Measurements from ENCODE around the gene SOX5.
"Not testable (repeated sequence)": the region's sequence is repeated elsewhere in the genome, so short reads cannot be mapped to it uniquely, and the experiment has no call there.

The SOX5 gene

GRCh38 chr12:23753628-23754365, 195.7 kb downstream of the SOX5 start:
- ATAC-seq: no peak

GRCh38 chr12:23752245-23752644, 197.2 kb downstream of the SOX5 start:
- ATAC-seq: no peak

DNA sequence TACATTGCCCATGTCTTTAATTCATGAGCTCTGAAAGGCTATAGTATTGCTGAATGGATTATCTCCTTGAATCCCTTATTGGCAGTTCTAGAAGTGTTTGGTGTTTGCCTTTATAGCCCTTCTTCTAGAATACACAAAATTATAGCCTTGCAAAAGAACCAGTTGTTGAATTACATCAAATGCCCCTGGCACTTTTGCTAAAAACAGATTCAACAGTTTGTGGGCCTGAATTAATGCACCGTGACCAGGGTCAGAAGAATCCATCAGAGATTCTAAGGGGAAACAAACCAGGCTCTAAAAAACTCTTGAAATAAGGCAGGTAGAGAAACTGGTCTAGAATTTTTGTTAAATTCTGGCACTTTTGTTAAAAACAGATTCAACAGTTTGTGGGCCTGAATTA, 197.8 kb downstream of the SOX5 start:
- ATAC-seq: no peak

DNA sequence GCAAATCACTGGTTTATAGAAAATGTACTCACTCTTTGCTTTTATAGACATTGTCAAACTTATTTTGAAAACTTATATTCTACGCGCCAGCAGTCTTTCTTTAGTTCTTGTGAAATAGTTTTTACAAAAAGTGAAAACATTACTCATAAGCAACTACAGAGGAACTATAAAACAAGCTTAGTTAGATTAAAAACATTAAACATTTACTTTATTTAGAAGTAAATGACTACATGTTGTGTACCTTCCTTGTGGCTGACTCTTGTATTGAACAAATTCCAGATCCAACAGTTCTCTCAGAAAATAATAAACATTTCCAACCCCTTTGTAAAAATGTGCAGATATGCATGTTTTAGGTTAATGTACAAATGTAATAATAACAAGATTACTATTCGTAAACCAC, 198.5 kb downstream of the SOX5 start:
- ATAC-seq: no peak

DNA sequence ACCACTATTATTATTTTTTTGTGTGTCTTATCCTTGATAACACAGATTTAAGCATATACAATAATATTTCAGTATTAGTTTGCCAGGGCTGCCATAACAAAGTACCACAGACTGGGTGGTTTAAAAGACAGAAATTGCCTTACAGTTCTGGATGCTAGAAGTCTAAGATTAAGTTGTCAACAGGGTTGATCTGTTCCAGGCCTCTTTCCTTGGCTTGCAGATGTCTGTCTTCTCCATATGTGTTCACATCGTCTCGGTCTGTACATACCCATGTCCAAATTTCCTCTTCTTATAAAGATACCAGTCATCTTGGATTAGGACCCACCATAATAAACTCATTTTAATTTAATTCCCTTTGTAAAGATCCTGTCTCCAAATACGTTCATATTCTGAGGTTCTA, 204.8 kb downstream of the SOX5 start:
- ATAC-seq: no peak

- no peak for ATAC-seq
These were observed 206.9 kb downstream of the SOX5 start for GRCh38 chr12:23742574-23742973.

- no peak for ATAC-seq
These were observed 218.0 kb downstream of the SOX5 start for GRCh38 chr12:23731493-23731892.

DNA sequence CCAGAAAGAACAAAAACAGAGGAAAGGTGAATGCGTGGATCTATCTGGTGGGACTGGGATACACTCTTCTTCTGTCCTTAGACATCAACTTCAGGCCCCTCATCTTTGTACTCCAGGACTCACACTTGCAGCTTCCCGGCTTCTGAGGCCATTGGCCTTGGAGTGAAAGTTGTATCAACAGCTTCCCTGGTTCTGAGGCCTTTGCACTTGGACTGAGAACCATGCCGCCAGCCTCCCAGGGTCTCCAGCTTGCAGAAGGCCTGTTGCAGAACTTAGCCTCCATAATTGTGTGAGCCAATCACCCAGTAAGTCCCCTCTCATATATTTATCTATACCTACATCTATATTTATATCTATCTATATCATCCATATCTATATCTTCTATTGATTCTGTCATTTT, 218.4 kb downstream of the SOX5 start:
- no peak for ATAC-seq

DNA sequence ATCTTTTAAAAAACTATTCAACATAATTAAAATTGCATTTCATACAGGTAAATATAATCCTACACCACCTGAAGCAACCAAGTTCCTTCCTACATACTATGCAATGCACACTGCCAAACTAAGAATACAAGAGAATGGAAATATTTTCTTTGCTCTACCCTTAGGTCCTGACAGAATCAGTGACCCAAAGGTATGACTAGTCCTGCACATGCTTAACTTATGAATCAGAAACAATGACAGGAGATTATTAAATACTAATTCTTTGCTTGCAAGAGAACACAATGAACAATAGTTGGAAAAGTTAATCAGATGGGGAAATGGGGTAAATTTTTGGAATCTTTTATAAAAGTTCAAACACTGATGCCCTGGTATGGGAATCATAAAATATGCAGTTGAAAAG, 220.1 kb downstream of the SOX5 start:
- ATAC-seq: no peak

- no peak for ATAC-seq
These were observed 222.8 kb downstream of the SOX5 start for GRCh38 chr12:23726646-23727045.

- no peak for ATAC-seq
These were observed 226.8 kb downstream of the SOX5 start for GRCh38 chr12:23722655-23723054.

DNA sequence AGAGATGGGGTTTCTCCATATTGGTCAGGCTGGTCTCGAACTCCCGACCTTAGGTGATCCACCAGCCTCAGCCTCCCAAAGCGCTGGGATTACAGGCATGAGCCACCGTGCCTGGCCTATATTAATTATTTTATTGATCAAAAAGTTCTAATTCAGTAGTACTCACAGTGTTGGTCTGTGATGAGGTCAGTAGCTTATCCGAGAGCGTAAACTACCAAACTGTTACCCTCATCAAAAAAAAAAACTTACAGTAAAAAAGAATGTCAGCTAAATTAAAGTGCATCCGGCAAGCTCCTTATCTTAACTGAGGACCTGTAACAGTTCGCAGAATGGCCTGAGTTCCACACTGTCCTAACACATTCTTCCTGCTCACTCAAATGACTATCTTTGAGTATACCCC, 228.2 kb downstream of the SOX5 start:
- no peak for ATAC-seq

DNA sequence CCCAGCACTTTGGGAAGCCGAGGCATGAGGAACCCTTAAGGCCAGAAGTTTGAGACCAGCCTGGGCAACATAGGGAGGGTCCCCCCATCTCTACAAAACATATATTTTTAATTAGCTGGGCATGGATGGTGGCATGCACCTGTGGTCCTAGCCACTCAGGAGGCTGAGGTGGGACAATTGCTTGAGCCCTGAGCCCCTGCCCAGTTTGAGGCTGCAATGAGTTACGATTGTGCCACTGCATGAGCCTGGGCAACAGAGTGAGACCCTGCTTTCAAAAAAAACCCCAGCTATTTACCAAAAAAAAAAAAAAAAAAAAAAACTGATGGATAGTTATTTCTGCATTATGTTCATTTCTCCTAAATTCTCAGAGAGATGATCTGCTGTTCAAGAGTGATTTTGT, 230.0 kb downstream of the SOX5 start:
- ATAC-seq: no peak

- ATAC-seq: not testable (repeated sequence)
These were observed 239.1 kb downstream of the SOX5 start for GRCh38 chr12:23710361-23710760.

DNA sequence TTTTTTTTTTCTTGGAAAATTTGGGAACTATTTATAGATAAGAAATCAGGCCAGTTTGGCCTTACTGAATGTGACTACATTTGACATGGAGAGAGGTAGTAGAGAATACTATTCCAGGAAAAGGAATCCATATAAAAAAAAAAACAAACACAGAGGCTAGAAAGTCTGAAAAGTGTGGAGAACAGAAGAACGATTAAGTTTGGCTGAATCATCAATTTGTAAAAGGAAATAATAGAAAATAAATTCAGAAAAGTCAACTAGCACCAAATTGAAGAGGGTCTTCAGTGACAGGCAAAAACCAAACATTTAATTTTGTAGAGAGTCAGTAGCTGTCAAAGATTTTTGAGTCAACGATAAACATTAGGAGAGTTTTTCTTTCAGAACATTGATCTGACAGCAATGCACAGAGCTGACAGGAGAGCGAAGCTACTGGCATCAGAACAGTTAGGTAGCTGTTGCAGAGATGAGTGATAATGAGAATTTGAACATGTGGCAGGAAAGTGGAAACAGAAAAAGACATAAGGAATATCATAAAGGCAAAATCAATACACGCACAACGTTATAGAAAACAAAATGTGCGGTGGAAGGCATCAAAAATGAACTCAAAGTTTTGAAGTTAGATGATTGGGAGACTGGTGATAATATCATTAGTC, 241.2 kb downstream of the SOX5 start:
- ATAC-seq: no peak

DNA sequence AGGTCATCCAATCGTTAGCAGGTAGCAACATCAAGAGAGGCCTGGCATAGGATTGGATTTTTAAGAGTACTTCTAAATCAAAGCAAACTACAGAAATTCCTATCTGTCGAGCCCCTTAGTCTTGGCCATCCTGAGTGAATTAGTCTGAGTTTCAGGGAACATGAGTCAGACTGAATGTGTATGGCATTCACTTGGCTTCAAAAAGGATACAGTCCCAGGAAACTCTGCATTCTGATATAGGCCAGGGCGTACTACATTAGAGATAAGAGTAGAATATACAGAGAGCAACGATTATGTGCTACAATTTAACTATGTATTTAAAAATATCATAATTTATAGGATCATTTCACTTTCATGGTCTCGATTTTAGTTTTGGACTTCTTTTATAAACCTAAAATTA, 242.2 kb downstream of the SOX5 start:
- no peak for ATAC-seq

- no peak for ATAC-seq
These were observed 244.2 kb downstream of the SOX5 start for GRCh38 chr12:23704992-23705943.

- ATAC-seq: no peak
These were observed 246.4 kb downstream of the SOX5 start for GRCh38 chr12:23703051-23703450.

DNA sequence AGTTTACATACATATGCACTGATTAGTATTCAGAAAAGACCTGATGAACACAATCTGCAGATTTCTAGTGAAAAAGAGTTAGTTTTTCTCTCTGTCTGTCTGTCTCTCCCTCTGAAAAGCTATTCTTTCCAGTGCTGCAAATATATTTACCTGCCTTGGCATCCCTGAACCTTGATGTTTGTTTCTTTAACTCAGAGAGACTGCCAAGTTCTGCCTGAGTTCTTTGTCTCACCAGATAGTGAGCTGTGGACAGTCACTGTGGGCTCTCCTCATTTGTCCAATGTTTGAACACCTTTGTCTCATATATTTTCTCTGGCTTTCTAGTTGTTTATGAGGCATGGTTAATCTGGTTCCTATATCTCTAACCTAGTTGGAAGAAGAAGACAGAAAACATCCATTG, 250.4 kb downstream of the SOX5 start:
- ATAC-seq: no peak

DNA sequence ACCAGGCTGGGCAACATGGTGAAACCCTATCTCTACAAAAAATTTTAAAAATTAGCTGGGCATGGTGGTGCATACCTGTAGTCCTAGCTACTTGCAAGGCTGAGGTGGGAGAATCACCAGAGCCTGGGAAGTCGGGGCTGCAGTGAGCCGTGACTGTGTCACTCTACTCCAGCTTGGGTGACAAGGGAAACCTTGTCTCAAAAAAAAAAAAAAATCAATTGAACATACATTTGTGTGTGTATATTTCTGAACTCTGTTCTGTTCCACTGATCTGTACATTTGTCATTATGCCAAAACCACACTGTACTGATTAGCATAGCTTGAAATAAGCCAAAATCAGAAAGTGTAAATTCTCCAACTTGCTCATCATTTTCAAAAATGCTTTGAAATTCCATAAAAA, 254.6 kb downstream of the SOX5 start:
- ATAC-seq: no peak

DNA sequence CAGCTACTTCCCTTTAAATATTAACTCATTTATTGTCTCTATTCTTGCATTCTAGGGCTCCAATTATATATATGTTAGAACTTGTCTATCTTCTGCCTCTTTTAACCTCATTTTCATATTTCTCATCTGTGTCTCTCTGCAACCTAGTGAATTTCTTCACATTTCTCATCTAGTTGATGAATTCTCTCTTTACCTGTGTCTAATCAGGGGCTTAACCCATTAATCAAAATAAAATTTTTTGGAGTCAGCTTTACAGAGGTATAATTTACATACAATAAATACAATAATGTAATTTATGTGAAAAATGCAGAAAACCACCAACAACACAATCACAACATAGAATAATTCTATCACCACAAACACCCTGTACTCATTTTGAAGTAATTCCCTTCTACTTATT, 255.2 kb downstream of the SOX5 start:
- no peak for ATAC-seq

DNA sequence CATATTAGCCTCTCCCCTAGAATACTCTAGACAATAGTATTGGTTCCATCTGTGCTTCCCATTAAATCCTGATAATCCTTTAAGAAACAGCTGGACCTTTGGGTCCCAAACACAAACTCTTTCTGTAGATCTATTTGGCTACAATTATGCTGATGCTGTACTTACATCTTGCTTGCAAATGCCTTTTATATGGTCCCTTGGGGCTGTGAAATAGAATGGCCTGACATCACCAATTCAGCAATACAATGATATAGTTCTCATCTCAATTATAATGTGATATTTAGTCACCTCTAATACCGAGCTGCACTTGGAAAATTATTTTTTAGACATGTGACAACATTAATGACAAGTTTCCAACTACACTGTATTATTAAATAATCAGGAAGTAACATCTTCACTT, 261.5 kb downstream of the SOX5 start:
- no peak for ATAC-seq

DNA sequence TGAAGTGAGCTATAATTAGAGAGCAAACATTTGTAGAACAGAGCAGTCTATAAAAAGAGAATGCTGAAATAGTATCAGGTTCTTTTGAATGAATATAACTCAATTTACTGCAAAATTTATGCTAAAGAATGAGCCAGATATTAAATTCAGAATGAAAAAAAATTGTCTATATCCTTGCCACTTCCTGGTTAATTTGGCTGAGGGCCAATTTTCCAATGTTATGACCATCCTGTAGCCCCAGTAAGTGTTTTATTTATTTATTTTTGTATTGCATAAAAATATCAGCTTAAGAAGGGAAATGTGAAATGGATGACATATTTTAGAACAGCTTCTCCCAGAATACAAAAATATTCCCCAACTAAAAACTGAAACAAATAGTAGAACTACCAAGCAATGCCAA, 263.4 kb downstream of the SOX5 start:
- no peak for ATAC-seq

- no peak for ATAC-seq
These were observed 265.3 kb downstream of the SOX5 start for GRCh38 chr12:23684121-23684520.

Measured in activated CD4-positive, CD25-positive, alpha-beta regulatory T cell treated with anti-CD3 and anti-CD28 coated beads, Interleukin-2, amount 50 U/mL, for 24 hours (primary cell).